ENCODE results near the gene ALX4.

ALX4 gene

GRCh38 chr11:44243086-44243485 lies 66.9 kb downstream of the ALX4 start:
- no peak for DNase-seq

DNA sequence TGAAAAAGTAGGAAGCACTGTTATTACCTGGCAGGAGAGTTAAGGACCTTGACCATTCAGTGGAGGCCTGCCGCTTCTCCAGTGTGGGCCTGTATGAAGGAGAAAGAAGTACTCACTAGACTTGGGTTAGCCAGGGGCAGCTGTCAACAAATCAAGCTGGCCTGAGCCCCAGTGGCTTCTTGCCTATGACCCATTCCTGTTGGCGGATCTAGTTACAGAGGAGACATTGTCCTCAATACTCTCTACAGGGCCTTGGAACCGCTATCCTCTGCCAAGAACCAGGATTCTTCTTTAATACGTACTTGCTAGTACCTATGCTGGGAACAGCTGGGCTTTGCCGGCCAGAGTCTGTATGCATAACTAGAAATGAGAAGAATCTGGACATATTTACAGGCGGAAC lies 68.1 kb downstream of the ALX4 start:
- DNase-seq = no peak

- no peak for DNase-seq
Measured at GRCh38 chr11:44237156-44237555, 72.8 kb downstream of the ALX4 start.

DNA sequence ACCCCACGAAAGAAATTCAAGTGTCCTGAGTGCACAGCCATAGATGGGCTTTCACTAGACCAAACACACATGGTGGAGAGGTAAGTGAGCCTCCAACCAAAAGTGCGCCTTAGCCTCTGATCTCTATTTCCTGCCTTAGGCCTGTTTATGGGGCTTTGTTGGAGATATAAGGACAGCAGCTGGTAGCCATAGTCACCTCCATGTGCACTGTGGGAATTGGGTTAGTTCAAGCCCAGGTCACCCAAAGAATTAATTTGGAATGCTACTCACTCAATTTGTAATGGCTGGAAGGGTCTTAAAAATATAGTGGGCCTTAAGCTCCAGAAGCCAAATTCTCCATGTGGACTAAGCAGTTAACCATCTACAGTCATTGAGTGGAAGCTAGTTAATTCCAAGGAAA lies 73.6 kb downstream of the ALX4 start:
- no peak for DNase-seq

GRCh38 chr11:44235765-44236201 lies 74.2 kb downstream of the ALX4 start:
- no peak for DNase-seq

- no peak for DNase-seq
Measured at GRCh38 chr11:44229624-44230023, 80.3 kb downstream of the ALX4 start.

DNA sequence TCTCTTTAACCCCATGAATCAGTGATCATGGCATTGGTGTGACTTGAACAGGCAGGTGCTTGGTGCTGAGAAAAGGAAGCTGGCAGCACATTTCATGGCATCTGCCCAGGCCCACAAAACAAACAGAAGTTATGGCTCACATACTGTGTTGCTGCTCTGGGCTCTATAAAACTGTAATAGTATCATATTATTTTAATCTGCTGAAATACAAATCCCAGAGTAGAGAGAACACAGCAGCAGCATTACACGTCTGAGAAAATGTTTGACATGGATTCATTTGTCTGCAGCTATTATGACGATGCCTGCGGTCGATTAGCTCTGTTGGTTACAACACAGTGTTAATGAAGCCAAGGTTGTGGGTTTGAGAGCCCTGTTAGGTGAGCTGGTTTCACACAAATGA lies 80.8 kb downstream of the ALX4 start:
- DNase-seq = no peak

GRCh38 chr11:44228379-44228778 lies 81.6 kb downstream of the ALX4 start:
- DNase-seq = no peak

DNA sequence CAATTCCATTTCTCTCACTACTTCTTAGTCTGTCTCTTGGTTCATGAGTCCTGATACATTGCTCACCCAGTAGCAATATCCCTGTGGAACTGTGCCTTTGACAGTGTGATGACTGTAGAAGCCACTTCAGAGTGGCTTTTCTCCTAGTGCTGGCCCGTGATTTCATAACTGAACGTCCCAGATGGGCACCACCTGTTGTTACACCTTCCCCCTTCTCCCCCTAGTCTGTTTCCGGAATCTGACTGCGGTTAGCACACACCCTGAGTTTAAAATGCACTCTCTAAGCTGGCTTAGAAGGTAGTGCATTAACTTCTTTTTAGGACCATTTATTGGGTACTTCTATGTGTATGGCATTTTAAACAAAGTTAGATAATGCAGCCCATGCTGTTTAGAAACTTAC lies 83.0 kb downstream of the ALX4 start:
- peak; percentile 1 for DNase-seq

GRCh38 chr11:44226490-44226889 lies 83.4 kb downstream of the ALX4 start:
- DNase-seq = no peak

DNA sequence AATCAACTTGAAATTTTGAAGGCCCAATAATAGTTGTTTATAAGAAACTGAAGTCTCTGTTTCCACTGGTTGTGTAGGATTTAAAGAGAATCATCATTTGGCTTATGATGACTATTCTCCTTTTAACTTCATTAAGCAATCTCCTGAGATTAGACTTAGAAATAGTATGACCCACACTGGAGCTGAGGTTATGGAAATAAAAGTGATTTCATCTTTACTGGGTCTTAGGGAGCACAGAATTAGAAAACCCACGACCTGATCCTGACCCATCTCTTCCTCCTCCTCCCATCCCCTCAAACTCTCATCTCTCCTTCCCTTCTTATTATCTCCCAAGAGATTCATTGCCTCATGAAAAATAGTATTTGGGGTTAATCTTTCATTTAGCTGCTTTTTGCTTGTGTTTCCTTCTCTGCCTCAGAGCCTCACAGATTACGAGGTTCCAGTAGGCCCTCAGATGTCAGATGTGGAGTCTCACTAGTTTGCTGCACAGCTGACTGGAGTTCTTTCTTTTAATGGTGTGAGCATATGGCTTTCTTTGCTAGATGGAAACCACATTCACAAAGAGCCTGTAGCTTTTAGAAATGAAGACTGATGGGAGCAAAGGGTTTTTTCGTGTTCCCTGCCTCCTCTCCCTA lies 85.0 kb downstream of the ALX4 start:
- DNase-seq = no peak

DNA sequence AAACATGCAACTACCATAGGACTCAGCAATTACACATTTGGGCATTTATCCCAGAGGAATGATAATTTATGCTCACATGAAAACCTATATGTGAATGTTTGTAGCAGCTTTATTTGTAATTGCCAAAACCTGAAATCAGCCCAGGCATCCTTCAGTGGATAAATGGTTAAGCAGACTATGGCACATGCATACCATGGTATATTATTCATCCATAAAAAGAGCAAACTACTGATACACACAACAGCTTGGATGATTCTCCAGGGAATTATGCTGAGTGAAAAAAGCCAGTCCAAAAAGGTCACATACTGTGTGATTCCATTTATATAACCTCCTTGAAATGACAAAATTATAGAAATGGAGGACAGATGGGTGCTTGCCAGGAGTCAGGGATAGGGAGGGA lies 86.7 kb downstream of the ALX4 start:
- DNase-seq = no peak

GRCh38 chr11:44221992-44222391 lies 87.9 kb downstream of the ALX4 start:
- no peak for DNase-seq

DNA sequence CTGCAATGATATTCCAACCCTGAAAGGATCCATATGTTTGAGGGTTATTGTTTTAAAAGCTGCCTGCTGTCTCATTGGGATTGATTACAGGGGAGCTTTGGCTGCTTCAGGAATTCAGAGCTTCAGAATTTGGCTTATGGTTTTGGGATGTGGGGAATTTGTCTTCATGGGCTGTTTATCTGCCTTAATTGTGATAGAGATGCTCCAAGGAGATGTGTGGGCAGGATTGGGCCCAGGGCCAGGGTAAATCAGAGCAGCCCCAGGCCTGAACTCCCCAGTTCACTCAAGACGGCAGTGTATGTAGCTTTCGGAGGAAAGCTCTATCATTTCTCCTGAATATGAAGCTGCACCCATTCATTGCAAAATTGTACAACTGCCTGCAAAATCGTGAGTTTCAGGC lies 88.5 kb downstream of the ALX4 start:
- DNase-seq = no peak

DNA sequence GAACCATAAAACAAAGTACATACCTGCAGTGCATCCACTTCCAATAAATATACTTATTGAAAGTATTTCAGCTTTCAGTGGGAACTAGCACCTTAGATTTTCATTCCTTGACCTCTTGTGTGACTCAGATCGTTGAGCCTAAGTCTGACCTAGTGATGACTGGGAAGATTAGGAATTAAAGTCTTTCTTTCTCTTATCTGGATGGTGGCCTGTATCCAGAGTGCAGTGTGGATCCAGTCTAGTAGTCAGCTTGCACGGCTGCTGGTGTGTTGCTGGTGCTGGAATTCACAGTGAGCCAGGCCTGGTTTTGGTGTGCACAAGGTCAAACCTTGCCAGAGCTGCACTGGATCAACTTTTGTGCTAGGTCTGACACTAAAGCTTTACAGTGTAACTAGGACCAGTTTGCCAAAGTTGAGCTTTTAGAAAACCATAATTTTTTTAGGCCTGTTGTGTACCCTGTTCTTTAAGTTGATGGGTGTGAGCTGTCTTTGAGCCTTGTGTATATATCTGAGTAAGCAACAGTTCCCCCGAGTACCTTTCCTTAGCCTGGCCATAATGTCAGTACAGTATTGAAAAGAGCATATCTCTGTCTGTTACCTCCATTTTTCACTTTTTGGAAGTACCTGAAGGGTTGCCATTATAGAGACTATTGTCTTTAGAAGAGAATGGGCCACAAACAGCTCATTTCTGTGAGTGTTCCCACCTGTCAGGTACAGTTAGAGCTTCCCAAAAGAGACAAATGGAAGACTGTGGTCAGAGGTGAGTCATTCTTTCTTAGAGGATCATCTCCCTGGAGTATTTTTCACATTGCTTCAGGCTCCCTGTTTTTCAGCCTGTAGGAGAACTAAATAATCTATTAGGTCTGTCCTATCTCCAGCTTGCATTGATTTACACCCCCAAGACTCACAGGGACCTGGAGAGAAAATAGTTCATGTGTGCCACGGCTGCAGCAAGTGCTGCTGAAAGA lies 89.8 kb downstream of the ALX4 start:
- no peak for DNase-seq

GRCh38 chr11:44217432-44217831 lies 92.5 kb downstream of the ALX4 start:
- DNase-seq = no peak

- DNase-seq = no peak
Measured at GRCh38 chr11:44213148-44213547, 96.8 kb downstream of the ALX4 start.

DNA sequence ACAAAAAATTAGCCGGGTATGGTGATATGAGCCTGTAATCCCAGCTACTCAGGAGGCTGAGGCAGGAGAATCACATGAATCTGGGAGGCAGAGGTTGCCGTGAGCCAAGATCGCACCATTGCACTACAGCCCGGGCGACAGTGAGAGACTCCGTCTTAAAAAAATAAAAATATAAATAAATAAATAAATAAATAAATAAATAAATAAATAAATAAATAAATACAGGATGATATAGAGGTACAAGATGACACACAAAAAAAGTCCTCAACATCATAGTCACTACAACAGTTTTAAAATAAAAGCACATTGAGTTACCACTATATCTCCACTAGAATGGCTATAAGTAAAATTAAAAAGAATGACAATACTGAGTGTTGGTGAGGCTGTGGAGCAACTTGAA lies 97.8 kb downstream of the ALX4 start:
- DNase-seq = no peak

All from CD4-positive, alpha-beta T cell treated with Interleukin-4 for 4 hours (primary cell).